ENCODE data around the gene NF2.

NF2 gene

DNA sequence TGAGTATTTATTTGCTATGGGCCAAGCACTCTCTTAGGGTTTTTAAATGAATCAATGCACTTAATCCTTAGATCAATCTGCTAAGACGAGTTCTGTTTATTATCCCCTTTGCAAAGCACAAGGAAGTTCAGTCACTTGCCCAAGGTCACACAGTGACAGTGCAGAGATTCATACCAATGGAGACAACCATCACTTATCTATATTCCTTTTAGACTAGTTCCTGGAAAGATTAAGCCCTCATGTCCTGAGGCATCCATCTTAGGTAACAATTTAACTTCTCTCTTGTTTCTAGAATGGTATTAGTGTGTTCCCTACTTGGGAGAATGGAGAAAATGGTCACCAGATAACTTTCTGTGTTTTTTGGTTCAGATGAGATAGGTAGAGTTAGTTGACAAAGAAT lies 28.3 kb downstream of the NF2 start:
- DNase-seq (ENCODE audit: low read depth), result no peak

DNA sequence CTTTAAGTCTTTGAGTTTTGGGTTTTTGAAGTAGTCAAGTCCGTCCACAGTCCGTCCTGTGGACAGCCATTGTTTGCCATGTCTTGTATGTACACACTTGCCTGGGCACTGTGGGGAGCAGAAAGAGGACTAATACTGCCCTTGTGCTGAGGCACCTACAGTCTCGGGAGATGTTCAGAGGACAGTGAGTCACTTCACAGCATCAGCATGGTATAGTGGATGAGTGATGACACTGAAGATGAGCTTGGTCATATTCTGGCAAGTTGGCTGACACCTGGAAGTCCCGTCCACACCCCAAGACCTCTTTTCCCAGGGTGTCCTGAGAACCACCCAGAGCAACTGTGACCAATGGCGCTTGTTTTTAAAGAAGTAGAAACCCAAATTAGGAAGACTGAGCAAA lies 29.2 kb downstream of the NF2 start:
- no peak for DNase-seq (ENCODE audit: low read depth)

DNA sequence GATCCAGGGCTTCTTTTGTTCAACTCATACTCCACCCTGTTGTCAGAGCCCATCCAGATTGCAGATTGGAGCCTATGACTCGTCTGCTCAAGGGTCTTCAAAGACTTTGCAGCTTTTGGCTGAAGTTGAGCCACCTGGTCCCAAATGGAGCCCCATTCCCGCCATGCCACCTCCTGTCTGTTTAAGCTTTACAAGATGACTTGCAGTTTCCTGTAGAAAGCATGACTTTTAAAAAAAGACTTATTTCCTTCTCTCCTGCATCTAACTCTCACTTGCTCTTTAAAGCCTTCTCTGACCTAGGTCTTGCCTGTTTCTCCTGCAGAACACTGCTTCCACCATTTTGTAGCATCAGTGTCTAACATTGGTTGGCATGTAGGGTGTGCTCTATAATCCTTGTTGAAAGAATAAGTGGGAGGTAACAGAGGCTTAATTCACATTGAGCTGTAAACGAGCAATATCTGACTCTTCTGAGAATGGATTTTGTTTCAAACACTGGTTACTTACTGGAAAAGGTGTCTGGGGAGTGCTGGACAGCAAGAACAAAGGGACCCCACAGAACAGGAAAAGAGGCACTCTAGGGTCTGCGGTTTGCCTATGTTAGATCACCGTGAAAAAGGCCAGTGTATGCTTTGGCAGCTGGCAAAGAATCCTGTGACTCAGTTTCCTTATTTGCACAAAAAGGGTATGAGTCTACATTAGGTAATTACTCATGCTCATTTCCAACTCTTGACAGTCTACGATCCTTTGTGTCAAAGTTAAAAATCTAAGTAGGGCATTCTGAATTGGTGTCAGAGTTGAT lies 30.3 kb downstream of the NF2 start:
- DNase-seq (ENCODE audit: low read depth), result no peak

DNA sequence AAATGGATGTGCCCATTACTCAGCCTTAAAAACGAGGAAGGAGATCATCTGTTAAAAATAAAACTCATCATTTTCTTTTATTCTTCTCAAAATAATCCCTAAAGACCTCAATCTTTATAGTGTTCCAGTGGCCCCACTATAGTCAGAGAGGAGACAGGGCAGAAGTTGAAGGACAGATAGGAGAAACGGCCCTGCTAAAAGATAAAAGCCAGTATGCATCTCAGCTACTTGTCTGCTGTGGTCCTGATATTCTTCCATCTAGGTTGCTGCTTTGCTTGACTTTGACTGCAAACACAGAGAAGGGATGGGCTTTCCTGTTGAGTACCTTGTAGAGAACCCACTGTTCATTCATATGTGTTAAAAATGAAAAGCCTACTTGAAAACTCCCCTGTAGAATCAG lies 31.4 kb downstream of the NF2 start:
- no peak for DNase-seq (ENCODE audit: low read depth)

DNA sequence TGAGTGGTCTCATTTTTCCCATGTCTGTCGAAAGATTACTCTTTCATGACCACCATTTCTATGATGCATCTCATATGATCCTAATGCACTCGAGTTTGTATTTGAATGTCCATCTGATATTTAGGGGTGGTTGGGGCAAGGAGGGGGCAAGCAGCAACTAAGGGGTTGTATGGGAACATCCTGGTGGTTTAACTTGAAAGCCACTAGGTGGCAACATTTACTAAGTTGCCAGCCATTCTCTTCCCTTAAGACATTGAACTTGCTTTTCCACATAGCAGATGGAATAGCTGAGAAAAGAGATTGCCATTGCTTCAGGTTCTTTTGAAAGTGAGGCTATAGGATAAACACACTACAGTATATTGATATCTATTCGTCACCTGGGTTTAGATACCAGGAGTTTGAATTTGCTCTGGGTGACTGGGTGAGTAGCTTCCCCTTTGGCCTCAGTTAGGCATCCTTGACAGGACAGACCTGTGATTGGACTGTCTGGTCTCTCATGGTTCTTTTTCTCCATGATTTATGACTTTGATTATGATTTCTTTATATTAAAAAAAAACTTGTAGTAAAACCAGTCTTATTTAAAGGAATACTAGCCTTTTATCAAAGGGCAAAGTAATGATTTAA lies 32.4 kb downstream of the NF2 start:
- DNase-seq (ENCODE audit: low read depth), result no peak

DNA sequence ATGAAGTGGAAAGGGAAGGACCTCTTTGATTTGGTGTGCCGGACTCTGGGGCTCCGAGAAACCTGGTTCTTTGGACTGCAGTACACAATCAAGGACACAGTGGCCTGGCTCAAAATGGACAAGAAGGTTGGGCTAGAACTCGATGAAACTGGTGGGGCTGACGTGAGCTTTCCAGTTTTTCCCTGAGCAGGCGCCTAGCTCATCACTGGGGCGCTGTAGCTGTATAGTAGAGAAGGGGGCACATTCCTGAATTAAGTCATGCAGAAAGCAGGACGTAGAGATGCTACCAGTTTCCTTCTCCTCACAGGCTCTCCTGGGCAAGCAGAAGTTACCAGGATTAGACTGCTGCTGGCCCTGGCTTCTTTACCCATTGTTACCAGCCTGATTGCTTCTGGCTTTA lies 33.3 kb downstream of the NF2 start:
- DNase-seq (ENCODE audit: low read depth), result no peak

DNA sequence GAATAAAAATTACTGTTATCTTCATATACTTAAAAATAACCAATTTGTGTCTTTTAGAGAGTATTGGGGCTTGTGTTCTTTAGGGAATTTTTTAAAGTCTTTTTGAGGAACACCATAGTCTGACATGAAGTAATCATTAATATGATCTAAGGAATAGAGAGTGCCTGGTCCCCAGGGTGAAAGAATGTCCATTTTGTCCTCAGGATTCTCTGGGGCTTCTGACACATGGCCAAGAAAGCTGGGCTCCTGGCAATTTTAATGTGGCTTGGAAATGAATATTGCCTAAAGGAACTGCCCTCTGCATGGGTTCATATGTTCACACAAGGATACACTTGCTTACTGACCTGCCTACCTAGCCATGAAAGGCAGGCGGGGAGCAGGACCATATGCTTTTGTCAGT lies 33.7 kb downstream of the NF2 start:
- DNase-seq (ENCODE audit: low read depth), result no peak

DNA sequence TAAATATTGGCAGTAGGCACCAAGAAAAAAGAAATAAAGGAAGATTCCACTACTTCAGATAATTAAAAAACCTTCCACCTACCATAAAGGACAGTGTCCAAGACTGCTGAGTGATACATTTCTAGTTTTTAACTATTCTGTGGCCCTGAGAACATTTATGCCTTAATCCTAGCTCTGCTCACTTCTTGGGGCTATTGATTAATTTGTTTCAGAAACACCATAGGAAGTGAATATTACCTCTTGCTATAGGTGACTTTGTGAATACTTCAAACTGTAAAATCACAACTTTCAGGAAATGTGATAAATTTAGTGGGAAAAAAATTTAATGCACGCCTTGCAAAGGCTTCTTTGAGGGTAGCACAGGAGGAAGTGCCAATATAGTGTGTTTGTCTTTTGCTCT lies 35.2 kb downstream of the NF2 start:
- DNase-seq (ENCODE audit: low read depth), result no peak

DNA sequence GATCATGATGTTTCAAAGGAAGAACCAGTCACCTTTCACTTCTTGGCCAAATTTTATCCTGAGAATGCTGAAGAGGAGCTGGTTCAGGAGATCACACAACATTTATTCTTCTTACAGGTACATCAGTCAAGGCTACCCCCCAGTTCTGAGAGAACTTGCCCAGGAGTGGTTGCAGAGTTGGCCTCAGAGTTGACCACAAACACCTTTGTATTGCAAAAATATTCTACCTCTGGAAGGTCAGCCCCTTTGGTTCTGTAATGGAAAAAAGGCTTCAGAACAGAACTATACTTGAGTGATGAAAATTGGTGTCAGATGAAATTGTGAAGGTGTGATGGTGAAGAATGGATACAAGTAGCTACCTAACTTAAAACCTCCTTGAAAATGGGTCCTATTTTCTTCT lies 35.7 kb downstream of the NF2 start:
- DNase-seq (ENCODE audit: low read depth), result no peak

DNA sequence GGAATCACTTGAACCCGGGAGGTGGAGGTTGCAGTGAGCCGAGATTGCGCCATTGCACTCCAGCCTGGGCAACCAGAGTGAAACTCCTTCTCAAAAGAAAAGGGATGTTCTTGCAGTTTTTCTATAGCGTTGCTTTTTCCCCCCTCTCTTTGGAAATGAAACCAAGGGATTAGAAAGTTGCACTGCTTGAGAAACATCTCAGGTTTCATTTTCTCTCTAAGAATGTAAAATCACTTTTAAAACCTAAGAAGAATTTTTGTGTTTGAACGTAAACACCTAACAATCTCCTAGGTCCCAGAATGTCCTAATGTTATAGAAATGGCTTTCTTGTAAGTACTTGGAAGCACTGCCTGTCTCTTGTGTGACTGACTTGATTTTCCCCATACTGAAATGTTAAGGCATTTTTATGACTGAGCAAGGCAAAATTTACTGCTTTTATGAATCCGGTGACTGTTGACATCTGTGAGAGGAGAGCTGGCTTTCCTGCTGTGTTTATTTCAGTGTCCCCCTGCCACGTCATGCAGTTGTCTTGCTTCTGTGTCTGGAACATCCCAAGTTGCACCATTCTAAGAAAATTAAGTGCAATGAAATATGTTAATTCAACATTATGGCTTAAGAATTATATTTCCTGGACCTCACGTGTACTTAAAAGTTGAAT lies 37.7 kb downstream of the NF2 start:
- no peak for DNase-seq (ENCODE audit: low read depth)

DNA sequence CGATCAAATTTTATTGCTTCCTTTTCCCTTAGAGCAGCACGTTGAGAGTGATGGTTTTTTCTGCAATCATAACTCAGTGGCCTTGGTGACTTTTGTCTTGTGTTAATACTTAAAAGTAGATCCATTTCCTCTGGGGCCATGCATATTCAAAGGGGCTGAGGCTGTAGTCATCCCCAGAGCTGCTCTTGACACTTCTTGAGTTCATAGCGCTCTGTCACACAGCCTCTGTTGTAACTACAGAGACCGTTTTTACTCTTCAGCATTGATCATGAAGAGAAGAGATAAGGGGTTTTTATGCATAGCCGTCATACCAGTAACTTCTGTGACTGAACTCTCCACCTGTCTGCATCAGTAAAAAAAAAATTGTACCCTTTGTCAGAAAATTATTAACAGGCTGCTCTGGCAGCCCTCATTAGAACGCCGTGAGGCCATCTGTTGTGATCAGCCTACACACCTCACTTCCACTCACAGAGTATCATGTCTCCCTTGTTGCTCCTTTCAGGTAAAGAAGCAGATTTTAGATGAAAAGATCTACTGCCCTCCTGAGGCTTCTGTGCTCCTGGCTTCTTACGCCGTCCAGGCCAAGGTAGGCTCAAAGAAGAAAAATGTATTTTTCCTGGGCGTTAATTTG lies 38.4 kb downstream of the NF2 start:
- DNase-seq (ENCODE audit: low read depth), result no peak

DNA sequence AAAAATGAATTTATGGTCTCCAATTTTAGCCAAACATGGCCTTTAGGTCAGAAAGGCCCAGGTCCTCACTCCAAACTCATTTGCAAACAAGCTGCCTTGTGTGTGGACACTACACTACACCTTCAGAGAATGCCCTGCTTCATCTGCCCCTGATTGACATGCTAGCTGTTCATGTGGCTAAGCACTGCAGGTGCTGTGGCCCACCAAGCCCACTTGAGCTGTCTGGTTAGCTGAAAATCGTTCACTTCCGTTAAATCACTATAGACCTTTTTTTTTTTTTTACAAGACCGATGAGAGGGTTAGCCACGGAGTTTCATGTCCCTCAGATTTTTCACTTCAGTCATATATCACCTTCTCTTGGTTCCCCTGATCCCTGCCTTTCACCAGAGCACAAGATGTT lies 39.3 kb downstream of the NF2 start:
- no peak for DNase-seq (ENCODE audit: low read depth)

DNA sequence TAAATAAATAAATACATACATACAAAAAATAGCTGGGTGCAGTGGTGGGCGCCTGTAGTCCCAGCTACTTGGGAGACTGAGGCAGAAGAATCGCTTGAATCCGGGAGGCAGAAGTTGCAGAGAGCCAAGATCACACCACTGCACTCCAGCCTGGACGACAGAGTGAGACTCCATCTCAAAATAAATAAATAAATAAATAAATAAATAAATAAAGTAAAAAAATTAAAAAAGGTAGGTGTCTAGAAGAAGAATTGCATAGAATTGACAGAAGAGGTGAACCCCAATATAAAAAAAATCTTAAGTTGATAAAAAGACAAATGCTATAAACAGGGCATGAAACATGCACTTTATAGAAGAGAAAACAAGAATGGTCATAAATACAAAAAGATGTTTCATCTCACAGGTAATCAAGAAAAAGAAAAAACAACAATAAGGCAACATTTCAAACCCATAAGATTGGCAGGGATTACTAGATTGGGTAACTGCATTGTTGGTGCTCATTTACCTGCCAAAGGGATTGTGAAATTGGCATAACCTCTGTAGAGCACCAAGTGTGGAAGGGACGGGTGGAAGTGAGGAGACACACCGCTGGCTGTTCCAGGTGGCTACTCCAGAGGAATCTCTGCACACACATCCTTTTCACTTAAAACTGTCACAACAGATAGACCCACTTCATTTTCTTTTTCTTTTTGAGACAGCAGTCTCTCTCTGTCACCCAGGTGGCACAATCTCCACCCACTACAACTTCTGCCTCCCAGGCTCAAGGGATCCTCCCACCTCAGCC lies 44.7 kb downstream of the NF2 start:
- no peak for DNase-seq (ENCODE audit: low read depth)

DNA sequence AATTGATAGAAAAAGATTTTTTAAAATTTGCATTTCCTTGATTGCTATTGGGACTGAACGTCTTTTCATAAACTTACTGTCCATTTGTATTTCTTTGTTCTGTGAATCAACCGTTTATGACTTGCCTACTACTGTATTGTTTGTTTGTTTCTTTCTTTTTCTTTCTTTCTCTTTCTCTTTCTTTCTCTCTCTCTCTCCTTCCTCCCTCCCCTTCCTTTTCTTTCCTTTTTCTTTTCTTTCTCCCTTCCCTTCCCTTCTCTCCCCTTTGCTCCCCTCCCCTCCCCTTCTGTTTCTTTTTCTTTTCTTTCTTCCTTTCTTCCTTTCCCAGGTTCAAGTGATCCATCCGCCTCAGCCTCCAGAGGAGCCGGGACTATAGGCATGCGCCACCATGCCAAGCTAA lies 46.9 kb downstream of the NF2 start:
- no peak for DNase-seq (ENCODE audit: low read depth)

DNA sequence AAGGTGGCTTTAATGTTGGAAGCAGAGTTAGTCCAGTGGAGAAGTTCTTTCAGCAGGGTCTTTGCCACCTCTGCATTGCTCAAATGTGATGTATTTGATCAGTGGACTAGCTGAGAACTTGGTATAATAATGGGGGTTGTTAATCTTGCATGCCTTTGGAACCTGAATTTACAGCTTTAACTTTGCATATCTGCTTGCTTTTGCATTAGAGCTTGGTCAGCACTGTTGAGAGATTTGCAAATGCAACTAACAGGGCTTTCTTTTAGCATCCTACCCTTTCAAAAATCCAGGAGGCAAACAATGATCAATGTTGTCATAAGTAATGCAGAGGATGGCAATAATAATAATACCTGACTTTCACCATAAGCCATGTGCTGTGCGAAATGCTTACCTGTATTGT lies 48.2 kb downstream of the NF2 start:
- no peak for DNase-seq (ENCODE audit: low read depth)

DNA sequence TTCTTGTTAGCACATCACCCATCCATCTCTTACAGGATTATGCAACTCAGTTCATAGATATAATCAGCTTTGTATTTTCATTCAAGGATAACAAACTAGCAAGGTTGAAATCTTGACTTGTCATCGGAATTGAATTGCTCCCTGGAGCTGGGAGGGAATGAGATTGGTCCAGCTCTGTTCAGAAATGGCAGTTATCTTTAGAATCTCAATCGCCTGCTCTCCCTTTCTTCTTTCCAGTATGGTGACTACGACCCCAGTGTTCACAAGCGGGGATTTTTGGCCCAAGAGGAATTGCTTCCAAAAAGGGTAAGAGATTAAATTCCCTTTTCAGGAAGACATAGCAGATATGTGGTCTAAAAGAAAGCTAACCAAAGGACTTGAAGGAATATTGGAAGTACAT lies 51.0 kb downstream of the NF2 start:
- DNase-seq (ENCODE audit: low read depth), result no peak

DNA sequence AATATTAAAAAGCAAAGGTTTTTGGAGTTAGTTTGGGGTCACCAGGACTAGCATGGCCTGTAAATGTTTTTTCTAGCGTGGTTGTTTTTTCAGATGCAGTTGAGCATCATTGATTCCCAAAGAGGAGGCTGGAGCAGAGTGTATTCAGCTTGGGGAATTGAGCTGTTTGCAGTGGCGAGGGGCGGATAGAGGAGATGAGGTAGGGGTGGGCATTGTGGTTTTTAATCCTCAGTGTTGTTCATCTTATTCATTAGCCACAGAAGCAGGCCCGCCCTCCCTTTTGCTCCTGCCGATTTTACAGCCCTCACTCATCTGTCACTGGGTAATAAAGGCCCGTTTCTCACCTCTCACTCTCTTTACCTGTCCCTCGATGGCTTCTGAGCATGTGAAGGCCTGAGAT lies 51.4 kb downstream of the NF2 start:
- no peak for DNase-seq (ENCODE audit: low read depth)

DNA sequence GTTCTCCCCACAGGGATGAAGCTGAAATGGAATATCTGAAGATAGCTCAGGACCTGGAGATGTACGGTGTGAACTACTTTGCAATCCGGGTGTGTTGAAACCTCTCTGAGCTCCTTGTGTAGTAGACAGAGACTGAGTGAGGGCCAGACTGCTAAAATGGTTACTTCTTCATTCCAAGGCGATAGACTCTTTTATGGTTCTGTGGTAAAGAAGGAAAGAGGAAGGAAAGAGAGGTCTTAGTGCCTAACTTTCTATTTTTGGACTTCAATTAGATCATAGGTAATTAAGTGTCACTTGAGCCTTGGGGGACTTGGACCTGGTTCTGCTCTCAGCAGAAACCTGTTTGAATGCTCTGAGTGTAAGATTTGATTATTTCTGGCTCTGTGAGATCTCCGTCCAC lies 54.7 kb downstream of the NF2 start:
- no peak for DNase-seq (ENCODE audit: low read depth)

DNA sequence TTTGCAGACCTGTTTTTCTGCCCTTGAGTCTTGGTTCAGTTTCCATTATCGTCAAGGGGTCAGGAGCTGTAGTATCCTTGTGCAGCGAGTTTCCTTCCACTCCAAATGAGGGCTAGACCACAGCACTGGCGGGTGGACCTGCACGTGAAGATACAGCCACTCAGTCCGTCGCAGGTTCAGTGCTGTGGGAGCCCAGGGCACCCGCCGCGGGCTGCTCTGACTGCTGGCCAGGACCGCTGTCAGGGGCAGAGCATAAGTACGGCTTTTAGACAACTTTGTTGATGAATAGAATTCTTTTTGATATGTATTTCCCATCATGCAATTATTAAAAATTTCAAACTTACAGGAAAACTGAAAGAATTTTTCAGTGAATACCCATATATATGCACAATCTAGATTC lies 56.6 kb downstream of the NF2 start:
- DNase-seq (ENCODE audit: low read depth), result no peak

DNA sequence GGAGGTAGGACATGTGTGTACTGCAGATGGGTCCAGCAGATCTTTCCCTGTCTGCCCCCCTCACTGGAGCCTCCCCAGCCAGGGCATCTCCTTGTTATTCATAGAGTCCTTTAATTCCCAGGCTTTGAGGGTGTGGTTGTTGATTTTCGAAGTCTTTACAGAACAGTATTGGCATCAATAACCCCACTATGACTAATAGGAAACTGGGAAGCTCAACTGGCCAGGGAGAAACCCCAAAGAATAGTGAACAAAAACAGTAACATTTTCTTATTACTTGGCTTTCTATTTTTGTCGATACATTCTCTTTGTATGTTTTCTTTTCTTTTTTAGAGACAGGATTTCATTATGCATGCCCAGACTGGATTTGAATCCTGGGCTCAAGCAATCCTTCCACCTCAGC lies 57.9 kb downstream of the NF2 start:
- no peak for DNase-seq (ENCODE audit: low read depth)

DNA sequence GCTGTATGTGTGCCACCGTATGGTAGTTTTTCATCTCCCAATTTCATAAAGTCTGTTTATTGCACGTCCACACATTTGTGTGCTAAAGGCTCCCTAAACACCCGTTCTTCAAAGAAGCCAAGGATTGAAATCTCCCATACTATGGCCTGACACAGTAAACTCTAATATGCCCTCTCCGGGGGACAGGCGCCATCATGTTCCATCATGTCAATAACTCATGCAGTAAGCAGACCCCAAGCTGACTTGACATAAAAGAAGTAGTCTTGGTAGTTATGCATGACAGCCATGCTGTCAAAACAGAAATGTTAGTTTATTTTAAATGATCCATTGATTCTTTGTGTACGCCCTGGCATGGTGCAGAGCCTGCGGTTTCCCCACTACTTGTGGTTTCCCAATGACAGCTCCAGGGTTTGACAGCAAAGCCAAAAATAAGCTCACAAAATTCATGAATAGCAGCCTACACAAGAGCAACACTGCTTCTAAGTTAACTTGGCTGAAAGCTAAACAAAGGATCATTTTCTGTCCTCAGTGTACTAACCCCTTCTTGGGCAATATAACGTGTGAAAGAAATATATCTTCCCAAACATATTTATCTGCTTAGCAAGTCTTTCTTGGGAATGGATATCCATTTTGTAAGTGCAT lies 59.9 kb downstream of the NF2 start:
- DNase-seq (ENCODE audit: low read depth), result no peak

DNA sequence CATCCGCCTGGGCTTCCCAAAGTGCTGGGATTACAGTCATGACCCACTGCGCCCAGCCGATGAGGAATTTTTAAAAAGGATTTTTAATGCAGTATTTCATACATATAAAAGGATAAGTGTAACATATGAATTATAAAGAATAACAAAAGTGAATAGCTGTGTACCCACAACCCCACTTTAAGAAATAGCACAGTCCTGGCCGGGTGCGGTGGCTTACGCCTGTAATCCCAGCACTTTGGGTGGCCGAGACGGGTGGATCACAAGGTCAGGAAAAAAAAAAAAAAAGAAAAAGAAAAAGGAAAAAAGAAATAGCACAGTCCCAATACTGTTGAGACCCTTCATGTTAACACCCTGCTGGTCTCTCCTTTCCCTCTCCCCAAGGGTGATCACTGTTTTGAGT lies 62.1 kb downstream of the NF2 start:
- DNase-seq (ENCODE audit: low read depth), result no peak

Measured in stimulated activated CD4-positive, alpha-beta T cell treated with anti-CD3 and anti-CD28 coated beads, Interleukin-2, amount 100 ng/mL, for 4 hours (primary cell).